Activated naive CD4-positive, alpha-beta T cell treated with anti-CD3 and anti-CD28 coated beads for 36 hours (primary cell): ENCODE measurements around the gene TMEM204. TPM values are rescaled to one million over a fixed set of nuclear protein-coding genes. Genes with fewer than 3 reads are reported as not detected.

ENCODE experiments used
- CTCF ChIA-PET: fragments of 350-600 bp; sonication (Branson Sonifier 250); formaldehyde crosslinking; loops from one replicate; lab custom pipeline; 2021; ENCODE audit warnings: antibody characterized with exemption; lab: Charles Lee
- DNase-seq: peaks from one replicate; pipeline ENCODE4 v3.0.0-alpha.2; 2020
- H3K27ac Mint-ChIP-seq: one replicate; pipeline ENCODE4 v1.8.0; 2021; ENCODE audit warnings: mild to moderate bottlenecking, mixed read lengths
- H3K27me3 Mint-ChIP-seq: one replicate; pipeline ENCODE4 v1.8.0; 2021; ENCODE audit warnings: low read depth, mixed read lengths
- H3K36me3 Mint-ChIP-seq: one replicate; pipeline ENCODE4 v1.8.0; 2021; ENCODE audit warnings: low read depth, mixed read lengths
- H3K4me1 Mint-ChIP-seq: one replicate; pipeline ENCODE4 v1.8.0; 2021; ENCODE audit warnings: low read depth, mixed read lengths
- H3K4me3 Mint-ChIP-seq: one replicate; pipeline ENCODE4 v1.8.0; 2021; ENCODE audit warnings: mild to moderate bottlenecking, moderate library complexity, mixed read lengths
- H3K9me3 Mint-ChIP-seq: one replicate; pipeline ENCODE4 v1.8.0; 2021; ENCODE audit warnings: mixed read lengths
- intact Hi-C: fragments of 100-400 bp; cut with micrococcal nuclease; formaldehyde crosslinking; loops from one replicate; pipeline ENCODE4 v1.15.1; 2023
- total RNA-seq, 2 experiments: library from RNA; stranded (reverse); gene quantifications; one replicate each; pipeline ENCODE4 v1.2.3, GENCODE V29; 2021

The TMEM204 gene
- total RNA-seq, 2 experiments from 2014 or later: 7.7 to 8.2 TPM

DNA sequence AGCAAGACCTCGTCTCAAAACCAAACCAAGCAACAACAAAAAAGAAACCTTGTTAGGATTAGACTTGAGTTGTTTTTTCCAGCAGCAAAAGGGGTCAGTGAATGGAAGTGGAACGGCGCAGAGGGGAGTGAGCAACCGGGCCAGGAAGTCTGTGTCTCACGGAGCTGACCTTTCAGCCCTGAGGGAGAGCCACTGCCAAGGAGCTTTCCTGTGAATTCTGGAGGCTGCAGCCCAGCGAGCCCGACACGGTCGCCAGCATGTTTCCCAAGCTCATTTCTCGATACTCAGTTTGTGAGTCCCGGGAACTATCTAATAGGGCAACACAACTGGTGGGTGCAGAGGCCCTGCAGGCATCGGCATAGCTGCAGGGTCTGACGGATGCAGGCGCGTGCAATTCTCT lies 20.7 kb upstream of the TMEM204 start:
- no peak for DNase-seq
- no peaks in the 10 kb centered on the region for H3K4me1 Mint-ChIP-seq
- H3K27ac Mint-ChIP-seq: no peak overlapping the region
- H3K9me3 Mint-ChIP-seq: peaks cover 1% of the 10 kb centered on the region
- intact Hi-C loops: no loop called here
- peaks cover 15% of the 10 kb centered on the region for H3K36me3 Mint-ChIP-seq
- no peak overlapping the region for H3K4me3 Mint-ChIP-seq
- H3K27me3 Mint-ChIP-seq: no peaks in the 10 kb centered on the region
- CTCF ChIA-PET: no interaction called here

DNA sequence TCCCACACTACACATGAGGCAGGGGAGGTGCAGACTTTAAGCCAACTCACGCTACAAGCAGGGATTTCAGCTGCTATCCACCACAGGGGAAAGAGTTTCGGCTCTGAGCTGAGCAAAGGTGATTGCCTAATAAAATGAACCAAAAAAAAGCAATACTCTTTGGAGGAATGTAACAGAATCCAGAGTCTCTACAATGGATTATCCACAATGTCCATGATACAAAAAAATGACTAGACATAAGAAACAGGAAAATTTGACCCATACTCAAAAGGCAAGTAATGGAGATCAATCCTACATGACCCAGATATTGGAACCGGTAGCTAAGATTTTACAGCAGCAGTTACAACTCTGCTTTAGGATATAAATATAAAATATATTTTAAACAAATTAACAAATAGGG lies 19.0 kb upstream of the TMEM204 start:
- Mint-ChIP-seq H3K9me3 (peaks cover 1% of the 10 kb centered on the region), H3K36me3 (peaks cover 15% of the 10 kb centered on the region), H3K4me3 (no peak overlapping the region)

DNA sequence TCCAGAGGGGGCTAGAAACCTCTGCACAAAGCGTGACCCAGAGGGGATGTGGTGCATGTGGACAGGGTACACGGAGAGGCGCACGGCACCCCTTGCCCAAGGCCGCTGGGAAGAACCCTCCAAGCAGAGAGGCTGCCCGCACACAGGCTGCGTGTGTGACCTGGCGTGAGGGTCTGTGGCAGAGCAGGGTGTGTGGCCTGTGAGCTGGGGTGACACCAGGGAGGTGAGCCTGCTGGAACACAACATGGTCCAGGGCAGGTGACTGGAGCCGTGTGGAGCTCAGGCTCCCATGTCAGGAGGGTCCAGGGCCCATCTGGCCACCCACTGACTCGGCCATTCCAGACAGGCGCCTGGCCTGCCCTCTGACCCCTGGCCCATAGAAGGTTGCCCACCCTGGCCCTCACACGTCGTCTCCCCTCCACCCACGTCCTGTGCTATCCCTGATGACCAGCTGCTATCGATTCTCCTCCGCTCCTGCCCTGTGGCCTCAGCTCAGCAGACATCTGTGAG lies 14.8 kb upstream of the TMEM204 start:
- H3K9me3 Mint-ChIP-seq: no peaks in the 10 kb centered on the region
- DNase-seq: no peak
- no peak overlapping the region for H3K4me3 Mint-ChIP-seq
- H3K27me3 Mint-ChIP-seq: no peaks in the 10 kb centered on the region
- intact Hi-C loops: no loop called here
- no peak overlapping the region for H3K27ac Mint-ChIP-seq
- no peaks in the 10 kb centered on the region for H3K4me1 Mint-ChIP-seq
- CTCF ChIA-PET: no interaction called here
- H3K36me3 Mint-ChIP-seq: no peaks in the 10 kb centered on the region

More for the DNA sequence above, 19.0 kb upstream of the TMEM204 start:
- Mint-ChIP-seq H3K4me1 (no peaks in the 10 kb centered on the region), H3K27me3 (no peaks in the 10 kb centered on the region), H3K27ac (no peak overlapping the region)
- no peak for DNase-seq
- CTCF ChIA-PET: no interaction called here
- intact Hi-C loops: no loop called here

DNA sequence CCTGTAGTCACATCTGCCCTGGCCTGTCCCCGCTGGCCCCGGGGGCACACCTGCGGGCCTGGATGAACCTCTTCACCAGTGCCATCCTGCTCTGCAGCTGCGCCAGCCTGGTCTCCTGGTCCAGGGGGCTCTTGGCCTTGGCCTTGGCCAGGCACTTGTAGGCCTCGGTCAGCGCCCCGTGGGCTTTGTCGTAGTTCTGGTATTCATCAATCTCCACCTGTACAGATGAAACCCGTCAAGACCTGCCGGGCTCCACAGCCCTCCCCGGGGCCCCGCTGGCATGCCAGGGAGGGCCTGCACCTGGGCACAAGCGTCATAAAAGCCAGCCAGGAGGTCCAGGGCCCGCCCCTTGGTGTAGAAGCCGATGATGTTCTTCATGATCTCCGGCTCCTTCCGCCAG lies 13.6 kb upstream of the TMEM204 start:
- CTCF ChIA-PET: no interaction called here
- no peaks in the 10 kb centered on the region for H3K4me1 Mint-ChIP-seq

DNA sequence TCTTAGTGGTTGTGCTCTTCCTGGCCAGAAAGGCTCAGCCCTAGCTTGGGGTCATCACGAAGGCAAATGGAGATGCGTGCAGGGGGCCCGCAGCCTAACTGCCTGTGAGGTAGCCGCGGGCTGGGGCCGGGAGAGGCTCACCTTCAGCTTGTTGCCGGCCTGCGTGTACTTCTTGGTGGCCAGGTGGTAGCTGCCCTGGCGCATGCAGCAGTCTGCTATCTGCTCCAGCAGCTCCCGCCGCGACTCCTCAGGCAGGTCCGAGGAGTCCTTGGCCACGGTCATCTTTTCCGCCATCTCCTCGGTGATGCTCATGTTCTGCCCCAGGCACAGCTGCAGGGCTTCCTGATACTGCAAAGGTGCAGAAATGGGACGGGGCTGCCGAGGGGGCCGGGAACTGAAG lies 13.0 kb upstream of the TMEM204 start:
- H3K27ac Mint-ChIP-seq: no peak overlapping the region
- H3K9me3 Mint-ChIP-seq: no peaks in the 10 kb centered on the region
- intact Hi-C loops: no loop called here
- no peak for DNase-seq
- H3K4me1 Mint-ChIP-seq: peaks cover under 1% of the 10 kb centered on the region
- H3K27me3 Mint-ChIP-seq: no peaks in the 10 kb centered on the region
- H3K4me3 Mint-ChIP-seq: no peak overlapping the region
- CTCF ChIA-PET: no interaction called here
- no peaks in the 10 kb centered on the region for H3K36me3 Mint-ChIP-seq

More for the DNA sequence above, 13.6 kb upstream of the TMEM204 start:
- no peak overlapping the region for H3K27ac Mint-ChIP-seq
- H3K9me3 Mint-ChIP-seq: no peaks in the 10 kb centered on the region
- no peaks in the 10 kb centered on the region for H3K36me3 Mint-ChIP-seq
- intact Hi-C loops: no loop called here
- H3K4me3 Mint-ChIP-seq: no peak overlapping the region
- H3K27me3 Mint-ChIP-seq: no peaks in the 10 kb centered on the region
- no peak for DNase-seq

GRCh38 chr16:1523581-1524245 lies 9.8 kb upstream of the TMEM204 start:
- Mint-ChIP-seq H3K4me3 (no peak overlapping the region), H3K4me1 (peaks cover 25% of the 10 kb centered on the region), H3K9me3 (no peaks in the 10 kb centered on the region), H3K36me3 (no peaks in the 10 kb centered on the region), H3K27me3 (no peaks in the 10 kb centered on the region), H3K27ac (no peak overlapping the region)
- CTCF ChIA-PET: no interaction called here
- intact Hi-C loops: no loop called here
- DNase-seq: no peak

DNA sequence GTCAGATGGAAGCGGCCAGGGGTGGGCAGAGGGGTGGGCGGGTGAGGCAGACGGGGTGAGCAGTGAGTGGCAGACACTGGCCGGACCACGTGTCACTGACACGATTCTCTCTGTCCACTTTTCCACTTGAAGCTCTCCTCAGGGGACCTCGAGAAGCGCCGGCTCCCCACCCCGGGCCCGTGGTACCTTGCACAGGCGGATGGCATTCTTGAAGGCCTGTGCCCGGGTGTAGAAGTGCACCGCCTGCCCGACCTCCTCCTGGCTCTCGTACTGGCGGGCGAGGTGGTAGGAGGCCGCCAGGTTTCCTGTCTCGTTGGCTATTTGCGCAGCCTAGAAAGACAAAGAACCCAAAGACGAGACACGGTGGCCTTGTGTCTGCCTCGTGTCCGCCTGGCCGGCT lies 9.1 kb upstream of the TMEM204 start:
- H3K4me3 Mint-ChIP-seq: no peak overlapping the region
- CTCF ChIA-PET: no interaction called here
- H3K27ac Mint-ChIP-seq: no peak overlapping the region
- peaks cover 25% of the 10 kb centered on the region for H3K4me1 Mint-ChIP-seq
- H3K36me3 Mint-ChIP-seq: no peaks in the 10 kb centered on the region
- DNase-seq: no peak
- no peaks in the 10 kb centered on the region for H3K27me3 Mint-ChIP-seq
- intact Hi-C loops: no loop called here
- no peaks in the 10 kb centered on the region for H3K9me3 Mint-ChIP-seq

DNA sequence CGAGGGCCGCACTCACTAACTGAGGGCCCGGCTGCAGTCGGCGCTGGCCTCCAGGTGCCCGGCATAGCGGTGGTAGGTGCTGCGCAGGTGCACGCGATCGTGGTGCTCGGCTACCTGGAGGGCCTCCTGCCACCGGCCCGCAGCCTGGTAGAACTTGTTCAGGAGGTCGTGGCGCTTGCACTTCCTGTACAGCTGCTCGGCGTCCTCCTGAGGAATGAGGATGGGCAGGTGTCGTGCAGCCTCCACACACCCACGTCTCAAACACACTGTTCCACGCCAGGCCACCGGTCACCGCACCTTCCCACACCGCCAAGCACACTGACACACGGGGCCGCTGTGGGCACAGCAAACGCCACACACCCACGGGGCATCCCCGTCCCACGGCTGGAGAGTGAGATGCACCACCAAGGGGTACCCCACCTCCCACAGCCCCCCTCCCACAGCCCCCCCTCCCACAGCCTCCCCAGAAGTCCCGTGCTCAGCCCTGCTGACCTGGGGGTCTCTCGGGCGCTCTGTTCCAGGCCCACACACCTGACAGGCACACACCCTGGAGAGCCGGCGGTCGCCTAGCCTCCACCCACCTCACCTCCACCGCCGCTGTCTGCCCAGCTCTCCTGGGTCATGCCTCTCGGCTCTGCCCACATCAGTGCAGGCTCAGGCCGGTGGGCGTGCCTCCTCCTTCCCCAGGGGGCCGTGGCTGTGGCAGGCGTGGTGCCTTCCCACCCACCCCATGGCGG lies 7.4 kb upstream of the TMEM204 start:
- Mint-ChIP-seq H3K4me1 (peaks cover 33% of the 10 kb centered on the region), H3K27ac (peak overlapping the region; percentile 59), H3K9me3 (no peaks in the 10 kb centered on the region), H3K27me3 (no peaks in the 10 kb centered on the region), H3K4me3 (peak overlapping the region; percentile 64), H3K36me3 (no peaks in the 10 kb centered on the region)
- DNase-seq: peak; percentile 35
- intact Hi-C loops: no loop called here
- CTCF ChIA-PET: interaction anchor here (0.5 kb wide), 1 partner anchor 104 kb away, joined by 4 read pairs; no protein-coding TSS in a partner anchor

DNA sequence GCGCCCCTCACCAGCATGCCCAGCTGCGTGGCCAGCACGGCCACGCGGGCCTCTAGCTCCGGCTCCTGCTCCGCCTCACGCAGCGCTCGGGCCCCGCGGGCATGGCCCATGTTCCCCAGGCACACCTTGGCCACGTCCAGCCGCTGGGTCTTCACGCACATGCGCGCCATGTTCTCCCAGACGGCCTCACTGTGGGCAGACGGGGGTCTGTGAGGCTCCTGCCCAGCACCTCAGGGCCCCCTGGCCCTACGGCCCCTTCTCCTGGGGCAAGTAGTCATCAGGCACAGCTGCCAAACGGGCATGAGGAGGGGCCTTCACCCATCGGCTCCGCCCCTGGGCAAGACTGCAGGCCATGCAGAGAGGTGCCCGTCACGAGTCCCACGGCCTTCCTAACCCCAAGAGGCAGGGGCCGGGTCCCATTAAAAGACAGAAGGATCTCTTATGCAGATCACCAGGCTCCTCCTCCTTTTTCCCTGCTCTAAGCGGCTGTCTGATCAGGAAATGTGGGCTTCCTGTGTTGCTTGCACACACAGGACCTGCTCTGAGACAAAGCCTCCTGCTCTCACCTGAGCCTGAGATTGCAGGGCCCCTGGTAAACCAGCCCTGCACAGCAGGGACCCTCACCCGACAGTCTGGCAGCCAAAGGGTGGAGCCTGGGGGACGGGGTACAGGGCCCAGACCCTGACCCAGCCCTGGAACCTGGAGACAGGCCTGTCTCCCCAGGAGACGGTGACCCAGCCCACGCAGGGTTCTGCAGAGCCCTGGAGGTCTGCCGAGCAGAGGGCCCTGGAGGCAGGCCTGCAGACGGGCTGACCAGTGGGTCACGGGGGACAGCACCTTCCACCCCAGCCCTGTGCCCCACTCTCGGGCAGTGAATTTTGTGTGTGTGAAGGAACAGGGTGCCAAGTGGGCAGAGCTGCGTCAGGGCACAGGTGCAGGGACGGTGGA lies 6.6 kb upstream of the TMEM204 start:
- CTCF ChIA-PET: no interaction called here
- peak overlapping the region; percentile 36 for H3K27ac Mint-ChIP-seq
- peak; percentile 44 for DNase-seq
- H3K4me1 Mint-ChIP-seq: peaks cover 36% of the 10 kb centered on the region
- intact Hi-C loops: no loop called here
- no peaks in the 10 kb centered on the region for H3K36me3 Mint-ChIP-seq
- H3K4me3 Mint-ChIP-seq: peak overlapping the region; percentile 36
- H3K9me3 Mint-ChIP-seq: no peaks in the 10 kb centered on the region
- H3K27me3 Mint-ChIP-seq: no peaks in the 10 kb centered on the region

- DNase-seq: no peak
- Mint-ChIP-seq H3K4me3 (no peak overlapping the region), H3K4me1 (peaks cover 39% of the 10 kb centered on the region), H3K36me3 (no peaks in the 10 kb centered on the region), H3K27me3 (no peaks in the 10 kb centered on the region), H3K27ac (no peak overlapping the region), H3K9me3 (no peaks in the 10 kb centered on the region)
- intact Hi-C loops: no loop called here
- CTCF ChIA-PET: no interaction called here
Observed at GRCh38 chr16:1527836-1528811, 5.3 kb upstream of the TMEM204 start.

DNA sequence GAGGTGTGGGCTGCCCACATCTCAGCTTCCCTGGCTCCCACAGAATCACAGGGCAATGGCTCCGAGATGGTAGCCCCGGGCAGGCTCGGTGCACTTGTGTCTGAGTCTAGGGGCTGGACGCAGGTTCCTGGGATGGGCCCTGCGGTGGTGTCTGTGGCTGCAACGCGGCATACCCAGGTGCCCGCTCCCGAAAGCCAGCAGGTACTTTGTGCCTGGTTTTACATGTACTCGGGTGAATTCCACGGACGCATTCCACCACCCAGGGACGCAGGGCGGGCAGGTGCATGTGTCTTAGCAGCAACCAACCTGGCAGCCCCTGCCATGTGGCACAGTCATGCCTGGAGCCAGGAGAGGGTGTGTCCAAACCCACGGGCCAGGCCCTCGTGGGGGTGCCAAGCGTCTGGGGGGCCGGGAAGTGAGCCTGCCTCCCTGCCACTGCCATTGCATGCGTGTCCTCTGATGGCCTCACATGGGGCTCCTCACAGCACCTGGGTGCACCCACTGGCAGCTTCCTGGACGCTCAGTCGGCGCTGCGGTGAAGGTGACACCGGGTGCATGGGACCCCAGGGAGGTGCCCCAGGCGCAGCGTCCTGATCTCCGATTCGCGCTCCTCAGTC lies 4.4 kb upstream of the TMEM204 start:
- peaks cover 42% of the 10 kb centered on the region for H3K4me1 Mint-ChIP-seq
- CTCF ChIA-PET: no interaction called here
- H3K27me3 Mint-ChIP-seq: no peaks in the 10 kb centered on the region
- DNase-seq: no peak
- H3K27ac Mint-ChIP-seq: no peak overlapping the region
- no peaks in the 10 kb centered on the region for H3K36me3 Mint-ChIP-seq
- no peaks in the 10 kb centered on the region for H3K9me3 Mint-ChIP-seq
- intact Hi-C loops: no loop called here
- H3K4me3 Mint-ChIP-seq: no peak overlapping the region
